Neural progenitor cell (in vitro differentiated cells): ENCODE measurements around the gene HK2. TPM values are rescaled to one million over a fixed set of nuclear protein-coding genes. Genes with fewer than 3 reads are reported as not detected.
"Not testable (repeated sequence)": the region's sequence is repeated elsewhere in the genome, so short reads cannot be mapped to it uniquely, and the experiment has no call there.

Source experiments
- DNase-seq: peaks from one replicate; pipeline ENCODE4 v3.0.0-alpha.2; 2016; ENCODE audit warnings: low spot score
- H2AFZ ChIP-seq: fragments of 200-600 bp; sonication (generic); replicated peaks from 2 replicates; pipeline ENCODE4 v1.6.1; 2016; ENCODE audit warnings: antibody characterized with exemption
- H3F3A ChIP-seq: fragments of 200-600 bp; sonication (generic); 2 replicates; pipeline ENCODE4 v1.6.1; 2016; ENCODE audit warnings: antibody characterized with exemption, low read depth
- H3K27ac ChIP-seq: fragments of 200-600 bp; sonication (generic); 2 replicates; pipeline ENCODE4 v1.5.1; 2016; ENCODE audit warnings: mild to moderate bottlenecking
- H3K27me3 ChIP-seq: fragments of 200-600 bp; sonication (generic); 2 replicates; pipeline ENCODE4 v1.6.1; 2016; ENCODE audit warnings: mild to moderate bottlenecking, moderate library complexity
- H3K36me3 ChIP-seq: fragments of 200-600 bp; sonication (generic); 2 replicates; pipeline ENCODE4 v1.5.1; 2016
- H3K4me1 ChIP-seq: fragments of 200-600 bp; sonication (generic); 2 replicates; pipeline ENCODE4 v1.6.1; 2016; ENCODE audit warnings: mixed run types
- H3K4me2 ChIP-seq: fragments of 200-600 bp; sonication (generic); 2 replicates; pipeline ENCODE4 v1.6.1; 2016
- H3K4me3 ChIP-seq: fragments of 200-600 bp; sonication (generic); 2 replicates; pipeline ENCODE4 v1.5.1; 2016
- H3K79me2 ChIP-seq: fragments of 200-600 bp; sonication (generic); 2 replicates; pipeline ENCODE4 v1.6.1; 2016; ENCODE audit warnings: low read depth
- H3K9ac ChIP-seq: fragments of 200-600 bp; sonication (generic); 2 replicates; pipeline ENCODE4 v1.6.1; 2016
- H3K9me3 ChIP-seq: fragments of 200-600 bp; sonication (generic); 2 replicates; pipeline ENCODE4 v1.5.1; 2016; ENCODE audit warnings: low read depth
- H4K20me1 ChIP-seq: fragments of 200-600 bp; sonication (generic); 2 replicates; pipeline ENCODE4 v1.6.1; 2016; ENCODE audit warnings: low read depth
- H3K27ac Mint-ChIP-seq: 3 replicates; pipeline ENCODE4 v1.8.0; 2021; ENCODE audit warnings: mixed read lengths
- H3K27me3 Mint-ChIP-seq: 2 replicates; pipeline ENCODE4 v1.8.0; 2022; ENCODE audit warnings: low read depth, mild to moderate bottlenecking, inconsistent platforms, moderate library complexity, mixed read lengths; ENCODE audit not compliant: insufficient read depth
- H3K36me3 Mint-ChIP-seq: 3 replicates; pipeline ENCODE4 v1.8.0; 2021; ENCODE audit warnings: mixed read lengths
- H3K4me1 Mint-ChIP-seq: 3 replicates; pipeline ENCODE4 v1.8.0; 2021; ENCODE audit warnings: mixed read lengths
- H3K4me3 Mint-ChIP-seq: 3 replicates; pipeline ENCODE4 v1.8.0; 2021; ENCODE audit warnings: mild to moderate bottlenecking, moderate library complexity, mixed read lengths
- H3K9me3 Mint-ChIP-seq: 3 replicates; pipeline ENCODE4 v1.8.0; 2020; ENCODE audit warnings: mixed read lengths
- CTCF ChIP-seq: fragments of 200-600 bp; sonication (generic); IDR thresholded peaks from 2 replicates; pipeline ENCODE4 v1.5.1; 2017; ENCODE audit warnings: antibody characterized with exemption, mild to moderate bottlenecking
- EZH2 ChIP-seq: fragments of 200-600 bp; sonication (generic); IDR thresholded peaks from 2 replicates; pipeline ENCODE4 v1.6.1; 2017; ENCODE audit warnings: antibody characterized with exemption, mild to moderate bottlenecking, moderate library complexity
- EZH2phosphoT487 ChIP-seq: fragments of 200-600 bp; sonication (generic); IDR thresholded peaks from 2 replicates; pipeline ENCODE4 v1.6.1; 2017; ENCODE audit warnings: antibody characterized with exemption
- total RNA-seq: library from RNA; depleted of rRNA; stranded (reverse); fragments of >200 nt; gene quantifications from 2 replicates; pipeline ENCODE4 v1.2.3, GENCODE V29; 2015; ENCODE audit warnings: low replicate concordance

The HK2 gene
- total RNA-seq, 1 donor from 2014 or later: 61.8 TPM

- Histone ChIP-seq H3K9ac (no peak overlapping the region), H3K9me3 (no peaks in the 10 kb centered on the region), H3K4me3 (no peak overlapping the region), H3K4me2 (no peak overlapping the region), H4K20me1 (no peaks in the 10 kb centered on the region), H2AFZ (no peak overlapping the region), H3K4me1 (peaks cover 4% of the 10 kb centered on the region), H3K27ac (no peak overlapping the region), H3K79me2 (no peaks in the 10 kb centered on the region), H3F3A (no peaks in the 10 kb centered on the region), H3K27me3 (no peaks in the 10 kb centered on the region), H3K36me3 (no peaks in the 10 kb centered on the region)
- peaks cover 38% of the 10 kb centered on the region for H3K36me3 Mint-ChIP-seq
- TF ChIP-seq EZH2 (no peak), CTCF (no peak), EZH2phosphoT487 (no peak)
- no peak for DNase-seq
- H3K9me3 Mint-ChIP-seq: no peaks in the 10 kb centered on the region
- H3K4me1 Mint-ChIP-seq: no peaks in the 10 kb centered on the region
- no peak overlapping the region for H3K4me3 Mint-ChIP-seq
- H3K27me3 Mint-ChIP-seq: no peaks in the 10 kb centered on the region
- no peak overlapping the region for H3K27ac Mint-ChIP-seq
Measured at GRCh38 chr2:74896232-74896631, 62.3 kb downstream of the HK2 start.

DNA sequence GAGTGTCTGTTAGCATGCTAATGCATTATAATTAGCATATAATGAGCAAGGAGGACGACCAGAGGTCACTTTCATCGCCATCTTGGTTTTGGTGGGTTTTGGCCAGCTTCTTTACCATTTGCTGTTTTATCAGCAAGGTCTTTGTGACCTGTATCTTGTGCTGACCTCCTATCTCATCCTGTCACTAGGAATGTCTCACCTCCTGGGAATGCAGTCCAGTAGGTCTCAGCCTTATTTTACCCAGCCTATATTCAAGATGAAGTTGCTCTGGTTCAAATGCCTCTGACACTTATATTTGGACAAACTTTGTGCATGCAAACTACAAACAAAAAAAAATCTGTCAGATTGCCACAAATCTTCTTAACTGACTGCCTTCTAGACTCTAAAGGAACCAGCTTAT is 66.3 kb downstream of the HK2 start:
- H3K4me1 ChIP-seq: peaks cover 19% of the 10 kb centered on the region
- not testable (repeated sequence) for H3K27me3 ChIP-seq, H2AFZ ChIP-seq, H3K4me3 ChIP-seq, H3K27me3 Mint-ChIP-seq, H3K9me3 Mint-ChIP-seq, H3K9me3 ChIP-seq, H3K4me2 ChIP-seq, H3K36me3 ChIP-seq, H4K20me1 ChIP-seq, H3K27ac Mint-ChIP-seq, H3F3A ChIP-seq, H3K36me3 Mint-ChIP-seq, H3K9ac ChIP-seq, DNase-seq, H3K4me3 Mint-ChIP-seq, H3K27ac ChIP-seq, H3K79me2 ChIP-seq
- H3K4me1 Mint-ChIP-seq: peaks cover 10% of the 10 kb centered on the region

GRCh38 chr2:74902281-74902860 is 68.4 kb downstream of the HK2 start:
- Histone ChIP-seq H2AFZ (no peak overlapping the region), H4K20me1 (no peaks in the 10 kb centered on the region), H3K4me2 (no peak overlapping the region), H3K4me1 (peaks cover 19% of the 10 kb centered on the region), H3K36me3 (no peaks in the 10 kb centered on the region), H3K27me3 (no peaks in the 10 kb centered on the region), H3K4me3 (no peak overlapping the region), H3K27ac (no peak overlapping the region), H3K79me2 (no peaks in the 10 kb centered on the region), H3F3A (no peaks in the 10 kb centered on the region), H3K9ac (no peak overlapping the region), H3K9me3 (no peaks in the 10 kb centered on the region)
- Mint-ChIP-seq H3K4me1 (peaks cover 10% of the 10 kb centered on the region), H3K4me3 (no peak overlapping the region), H3K27me3 (no peaks in the 10 kb centered on the region), H3K9me3 (peaks cover 2% of the 10 kb centered on the region), H3K27ac (no peak overlapping the region), H3K36me3 (peaks cover 4% of the 10 kb centered on the region)
- DNase-seq: peak; percentile 46
- TF ChIP-seq EZH2phosphoT487 (peak; percentile 40), EZH2 (no peak)

DNA sequence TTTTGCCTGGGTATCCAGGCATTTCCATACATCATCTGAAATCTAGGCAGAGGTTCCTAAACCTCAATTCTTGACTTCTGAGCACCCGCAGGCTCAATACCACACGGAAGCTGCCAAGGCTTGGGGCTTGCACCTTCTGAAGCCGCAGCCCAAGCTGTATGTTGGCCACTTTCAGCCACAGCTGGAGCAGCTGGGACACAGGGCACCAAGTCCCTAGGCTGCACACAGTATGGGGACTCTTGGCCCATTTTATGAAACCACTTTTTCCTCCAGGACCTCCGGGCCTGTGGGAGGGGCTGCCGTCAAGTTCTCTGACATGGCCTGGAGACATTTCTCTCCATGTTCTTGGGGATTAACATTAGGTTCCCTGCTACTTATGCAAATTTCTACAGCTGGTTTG is 72.5 kb downstream of the HK2 start:
- no peaks in the 10 kb centered on the region for H4K20me1 ChIP-seq
- H3K4me1 Mint-ChIP-seq: peaks cover 10% of the 10 kb centered on the region
- peaks cover 2% of the 10 kb centered on the region for H3K9me3 Mint-ChIP-seq
- H2AFZ ChIP-seq: no peak overlapping the region
- H3K27me3 ChIP-seq: peaks cover 21% of the 10 kb centered on the region
- TF ChIP-seq EZH2phosphoT487 (no peak), EZH2 (no peak), CTCF (no peak)
- H3K79me2 ChIP-seq: no peaks in the 10 kb centered on the region
- H3K36me3 ChIP-seq: no peaks in the 10 kb centered on the region
- no peak for DNase-seq
- no peak overlapping the region for H3K4me3 Mint-ChIP-seq
- no peak overlapping the region for H3K27ac ChIP-seq
- no peaks in the 10 kb centered on the region for H3K27me3 Mint-ChIP-seq
- H3F3A ChIP-seq: no peaks in the 10 kb centered on the region
- H3K4me1 ChIP-seq: peaks cover 14% of the 10 kb centered on the region
- no peak overlapping the region for H3K4me2 ChIP-seq
- H3K36me3 Mint-ChIP-seq: no peaks in the 10 kb centered on the region
- H3K9me3 ChIP-seq: no peaks in the 10 kb centered on the region
- no peak overlapping the region for H3K4me3 ChIP-seq
- H3K9ac ChIP-seq: no peak overlapping the region
- no peak overlapping the region for H3K27ac Mint-ChIP-seq

DNA sequence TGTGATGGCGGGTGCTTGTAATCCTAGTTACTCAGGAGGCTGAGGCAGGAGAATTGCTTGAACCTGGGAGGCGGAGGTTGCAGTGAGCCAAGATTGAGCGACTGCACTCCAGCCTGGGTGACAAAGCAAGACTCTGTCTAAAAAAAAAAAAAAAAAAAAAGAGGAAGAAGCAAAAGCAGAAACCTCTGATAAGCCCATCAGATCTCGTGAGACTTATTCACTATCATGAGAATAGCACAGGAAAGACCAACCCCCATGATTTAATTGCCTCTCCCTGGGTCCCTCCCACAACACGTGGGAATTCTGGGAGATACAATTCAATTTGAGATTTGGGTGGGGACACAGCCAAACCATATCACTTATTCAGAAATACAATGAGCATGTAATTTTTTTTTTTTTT is 73.6 kb downstream of the HK2 start:
- not testable (repeated sequence) for H3K27me3 Mint-ChIP-seq, H3K9ac ChIP-seq, H3K4me3 ChIP-seq, H3K36me3 Mint-ChIP-seq, H3K4me1 Mint-ChIP-seq, H2AFZ ChIP-seq, H3K4me1 ChIP-seq, H3K27ac Mint-ChIP-seq, H3K79me2 ChIP-seq, H3K9me3 Mint-ChIP-seq, H3K4me2 ChIP-seq, H3K36me3 ChIP-seq, H3K9me3 ChIP-seq, H3K4me3 Mint-ChIP-seq, H4K20me1 ChIP-seq, H3K27ac ChIP-seq, DNase-seq, H3F3A ChIP-seq
- peaks cover 21% of the 10 kb centered on the region for H3K27me3 ChIP-seq
